Testis (tissue), 2 donors: ENCODE measurements around the gene RGS10.

Source experiments
- CTCF ChIP-seq, 3 experiments: fragments of 450-650 bp in 2 of 3; fragments of 200-600 bp in 1 of 3; sonication (generic) in 1 of 3; IDR thresholded peaks; one replicate each; pipeline ENCODE4 v1.5.1; 2016 to 2019; ENCODE audit warnings: antibody characterized with exemption in 3 of 3, mild to moderate bottlenecking in 2 of 3, moderate library complexity in 1 of 3
- POLR2A ChIP-seq: fragments of 450-650 bp; IDR thresholded peaks from one replicate; pipeline ENCODE4 v1.6.1; 2017; ENCODE audit warnings: antibody characterized with exemption, mild to moderate bottlenecking, moderate library complexity

- TF ChIP-seq CTCF (IDR thresholded peaks at IDR 0.05) (no peak), POLR2A (no peak)
These were observed 19.6 kb downstream of the RGS10 start for GRCh38 chr10:119522747-119523426.
